ENCODE results near the gene CENPH. TPM values are rescaled to one million over a fixed set of nuclear protein-coding genes. Genes with fewer than 3 reads are reported as not detected.
"Not testable (repeated sequence)": the region's sequence is repeated elsewhere in the genome, so short reads cannot be mapped to it uniquely, and the experiment has no call there.

Gene CENPH
- total RNA-seq, 1 donor from 2014 or later, result 32.3 TPM

GRCh38 chr5:69217151-69217511 is 27.7 kb downstream of the CENPH start:
- intact Hi-C loops (cut with micrococcal nuclease), result loop anchor here (1.0 to 5.0 kb wide), 3 partner anchors 50 to 1000 kb away; partner anchors contain the start of genes CCNB1 and PIK3R1
- no peak for DNase-seq (ENCODE audit: low spot score)
- H3K36me3 Mint-ChIP-seq (ENCODE audit: low read depth), result peaks cover 11% of the 10 kb centered on the region
- peak overlapping the region; percentile 98 for H3K4me3 Mint-ChIP-seq
- peaks cover 15% of the 10 kb centered on the region for H3K4me1 Mint-ChIP-seq (ENCODE audit: low read depth)
- peak overlapping the region; percentile 95 for H3K27ac Mint-ChIP-seq
- no peaks in the 10 kb centered on the region for H3K9me3 Mint-ChIP-seq
- no peaks in the 10 kb centered on the region for H3K27me3 Mint-ChIP-seq (ENCODE audit: insufficient read depth)

DNA sequence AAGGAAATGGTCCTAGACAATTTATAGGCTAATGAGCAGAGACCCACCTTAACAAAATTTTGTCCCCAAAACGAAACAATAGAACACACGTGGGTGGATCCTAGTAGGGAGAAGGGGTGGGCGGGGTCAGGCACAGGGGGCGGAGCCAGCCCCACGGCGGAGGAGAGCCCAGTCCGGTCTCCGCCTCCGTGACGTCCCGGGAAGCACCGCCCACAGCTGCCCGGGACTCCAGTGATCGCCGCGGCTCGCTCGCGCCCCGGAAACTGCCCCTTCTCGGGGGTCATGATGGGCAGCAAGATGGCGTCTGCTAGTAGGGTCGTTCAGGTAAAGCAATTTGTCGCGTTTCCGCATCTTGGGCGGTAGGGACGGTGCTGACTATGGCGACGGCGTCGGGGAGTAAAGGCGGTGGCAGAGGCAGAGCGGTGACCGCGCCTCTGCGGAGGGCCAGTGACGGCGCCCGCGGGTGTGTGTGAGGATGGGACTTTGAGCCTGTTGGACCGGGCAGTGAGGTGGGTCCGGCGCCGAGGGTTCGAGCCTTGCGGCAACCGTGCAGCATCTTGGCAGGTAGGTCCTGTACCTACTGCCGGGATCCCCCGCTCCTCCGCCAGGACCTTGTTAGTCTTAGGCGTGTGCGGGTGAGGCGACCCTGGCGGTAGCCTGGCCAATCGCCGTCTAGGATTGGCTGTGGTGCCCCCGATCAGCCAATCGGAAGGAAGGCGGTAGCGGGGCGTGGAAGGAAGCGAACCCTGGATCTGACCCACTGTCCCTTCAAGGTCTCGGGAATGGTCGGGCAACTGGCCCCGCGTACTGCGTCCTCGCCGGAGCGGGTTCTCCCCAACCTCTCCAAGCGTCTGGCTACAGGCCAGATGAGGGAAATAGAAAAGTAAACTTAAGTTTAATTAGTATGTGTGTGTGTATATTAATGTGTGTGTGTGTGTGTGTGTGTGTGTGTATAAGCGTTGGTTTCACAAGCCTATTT is 28.5 kb downstream of the CENPH start:
- Mint-ChIP-seq H3K27me3 (ENCODE audit: insufficient read depth) (no peaks in the 10 kb centered on the region), H3K27ac (peak overlapping the region; percentile 95), H3K9me3 (no peaks in the 10 kb centered on the region), H3K4me3 (peak overlapping the region; percentile 98), H3K4me1 (ENCODE audit: low read depth) (peaks cover 15% of the 10 kb centered on the region), H3K36me3 (ENCODE audit: low read depth) (peaks cover 12% of the 10 kb centered on the region)
- peak; percentile 90 for DNase-seq (ENCODE audit: low spot score)
- intact Hi-C loops (cut with micrococcal nuclease), result loop anchor here (1.0 to 5.0 kb wide), 7 partner anchors 16 to 1001 kb away; partner anchors contain the start of genes AK6, CCDC125, CCNB1 and CDK7

- intact Hi-C loops (cut with micrococcal nuclease), result loop anchor here (5.0 kb wide), 1 partner anchor 1003 kb away; the partner anchor contains the start of gene PIK3R1
- no peaks in the 10 kb centered on the region for H3K27me3 Mint-ChIP-seq (ENCODE audit: insufficient read depth)
- peak overlapping the region; percentile 33 for H3K4me3 Mint-ChIP-seq
- no peak overlapping the region for H3K27ac Mint-ChIP-seq
- H3K9me3 Mint-ChIP-seq, result no peaks in the 10 kb centered on the region
- DNase-seq (ENCODE audit: low spot score), result no peak
- peaks cover 10% of the 10 kb centered on the region for H3K36me3 Mint-ChIP-seq (ENCODE audit: low read depth)
- H3K4me1 Mint-ChIP-seq (ENCODE audit: low read depth), result peaks cover 15% of the 10 kb centered on the region
Measured at GRCh38 chr5:69219939-69220338, 30.6 kb downstream of the CENPH start.

DNA sequence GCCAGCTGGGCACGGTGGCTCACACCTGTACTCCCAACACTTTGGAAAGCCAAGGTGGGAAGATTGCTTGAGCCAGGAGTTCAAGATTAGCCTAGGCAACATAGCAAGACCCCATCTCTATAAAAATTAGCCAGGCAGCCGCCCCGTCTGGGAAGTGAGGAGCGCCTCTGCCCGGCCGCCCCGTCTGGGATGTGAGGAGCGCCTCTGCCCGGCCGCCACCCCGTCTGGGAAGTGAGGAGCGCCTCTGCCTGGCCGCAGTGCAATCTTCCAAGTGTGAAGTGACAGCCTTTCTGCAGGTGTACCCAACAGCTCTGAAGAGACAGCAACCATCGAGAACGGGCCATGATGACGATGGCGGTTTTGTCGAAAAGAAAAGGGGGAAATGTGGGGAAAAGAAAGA is 31.0 kb downstream of the CENPH start:
- DNase-seq (ENCODE audit: low spot score); intact Hi-C loops (cut with micrococcal nuclease); H3K27me3 Mint-ChIP-seq (ENCODE audit: insufficient read depth); H3K36me3 Mint-ChIP-seq (ENCODE audit: low read depth); H3K27ac Mint-ChIP-seq; H3K9me3 Mint-ChIP-seq: not testable (repeated sequence)
- Mint-ChIP-seq H3K4me3 (peak overlapping the region; percentile 33), H3K4me1 (ENCODE audit: low read depth) (peaks cover 15% of the 10 kb centered on the region)

GRCh38 chr5:69220833-69221232 is 31.4 kb downstream of the CENPH start:
- DNase-seq (ENCODE audit: low spot score); H3K4me3 Mint-ChIP-seq; intact Hi-C loops (cut with micrococcal nuclease); H3K27me3 Mint-ChIP-seq (ENCODE audit: insufficient read depth); H3K27ac Mint-ChIP-seq; H3K9me3 Mint-ChIP-seq; H3K36me3 Mint-ChIP-seq (ENCODE audit: low read depth): not testable (repeated sequence)
- peaks cover 15% of the 10 kb centered on the region for H3K4me1 Mint-ChIP-seq (ENCODE audit: low read depth)

- H3K4me3 Mint-ChIP-seq, result no peak overlapping the region
- DNase-seq (ENCODE audit: low spot score), result no peak
- H3K27me3 Mint-ChIP-seq (ENCODE audit: insufficient read depth), result no peaks in the 10 kb centered on the region
- H3K27ac Mint-ChIP-seq, result no peak overlapping the region
- peaks cover 18% of the 10 kb centered on the region for H3K36me3 Mint-ChIP-seq (ENCODE audit: low read depth)
- no peaks in the 10 kb centered on the region for H3K9me3 Mint-ChIP-seq
- H3K4me1 Mint-ChIP-seq (ENCODE audit: low read depth), result peaks cover under 1% of the 10 kb centered on the region
- intact Hi-C loops (cut with micrococcal nuclease), result no loop called here
Measured at GRCh38 chr5:69224520-69224919, 35.1 kb downstream of the CENPH start.

- H3K9me3 Mint-ChIP-seq, result no peaks in the 10 kb centered on the region
- intact Hi-C loops (cut with micrococcal nuclease), result no loop called here
- H3K4me3 Mint-ChIP-seq, result no peak overlapping the region
- DNase-seq (ENCODE audit: low spot score), result no peak
- H3K27ac Mint-ChIP-seq, result no peak overlapping the region
- no peaks in the 10 kb centered on the region for H3K4me1 Mint-ChIP-seq (ENCODE audit: low read depth)
- peaks cover 16% of the 10 kb centered on the region for H3K36me3 Mint-ChIP-seq (ENCODE audit: low read depth)
- no peaks in the 10 kb centered on the region for H3K27me3 Mint-ChIP-seq (ENCODE audit: insufficient read depth)
Measured at GRCh38 chr5:69225860-69226259, 36.5 kb downstream of the CENPH start.

- Mint-ChIP-seq H3K4me3 (no peak overlapping the region), H3K9me3 (no peaks in the 10 kb centered on the region), H3K36me3 (ENCODE audit: low read depth) (peaks cover 16% of the 10 kb centered on the region), H3K4me1 (ENCODE audit: low read depth) (peaks cover 11% of the 10 kb centered on the region), H3K27me3 (ENCODE audit: insufficient read depth) (no peaks in the 10 kb centered on the region), H3K27ac (no peak overlapping the region)
- DNase-seq (ENCODE audit: low spot score), result no peak
- intact Hi-C loops (cut with micrococcal nuclease), result no loop called here
Measured at GRCh38 chr5:69230181-69230580, 40.8 kb downstream of the CENPH start.

DNA sequence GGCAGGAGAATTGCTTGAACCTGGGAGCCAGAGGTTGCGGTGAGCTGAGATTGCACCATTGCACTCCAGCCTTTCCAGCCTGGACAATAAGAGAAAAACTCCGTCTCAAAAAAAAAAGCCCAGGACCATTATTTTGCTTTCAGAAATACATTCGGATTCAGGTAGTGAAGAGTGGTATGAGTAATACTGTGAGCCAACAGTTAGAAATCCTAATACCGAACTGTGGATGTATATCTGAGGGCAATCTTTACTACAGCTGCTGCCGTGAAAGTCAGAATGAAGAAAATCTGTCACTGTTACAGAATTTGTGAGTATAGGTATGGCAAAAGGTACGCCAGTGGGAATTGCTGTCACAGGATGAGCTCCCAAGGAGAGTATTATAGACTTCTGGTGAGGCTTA is 41.9 kb downstream of the CENPH start:
- intact Hi-C loops (cut with micrococcal nuclease), result no loop called here
- H3K4me1 Mint-ChIP-seq (ENCODE audit: low read depth), result peaks cover 20% of the 10 kb centered on the region
- DNase-seq (ENCODE audit: low spot score), result no peak

GRCh38 chr5:69231851-69232250 is 42.5 kb downstream of the CENPH start:
- peaks cover 14% of the 10 kb centered on the region for H3K36me3 Mint-ChIP-seq (ENCODE audit: low read depth)
- intact Hi-C loops (cut with micrococcal nuclease), result no loop called here

More for the DNA sequence above, 41.9 kb downstream of the CENPH start:
- Mint-ChIP-seq H3K27me3 (ENCODE audit: insufficient read depth) (no peaks in the 10 kb centered on the region), H3K27ac (no peak overlapping the region), H3K9me3 (no peaks in the 10 kb centered on the region), H3K4me3 (no peak overlapping the region), H3K36me3 (ENCODE audit: low read depth) (peaks cover 13% of the 10 kb centered on the region)

GRCh38 chr5:69234457-69235268 is 45.3 kb downstream of the CENPH start, which contains the start of gene CDK7:
Gene CDK7, plus strand, starts transcription at chr5:69234886. Its CDS starts 90 bp downstream, at chr5:69234976.
- intact Hi-C loops (cut with micrococcal nuclease), result loop anchor here (1.0 kb wide), 7 partner anchors 16 to 210 kb away; partner anchors contain the start of genes AK6, CCDC125, CCNB1 and CENPH
- Mint-ChIP-seq H3K4me1 (ENCODE audit: low read depth) (peaks cover 43% of the 10 kb centered on the region), H3K9me3 (no peaks in the 10 kb centered on the region), H3K27me3 (ENCODE audit: insufficient read depth) (no peaks in the 10 kb centered on the region), H3K36me3 (ENCODE audit: low read depth) (peaks cover 23% of the 10 kb centered on the region), H3K4me3 (peak within 1 kb of the TSS; percentile 97), H3K27ac (peak within 1 kb of the TSS; percentile 84)
- DNase-seq (ENCODE audit: low spot score), result peak; percentile 92

More at GRCh38 chr5:69231851-69232250, 42.5 kb downstream of the CENPH start:
- DNase-seq (ENCODE audit: low spot score), result no peak
- Mint-ChIP-seq H3K27me3 (ENCODE audit: insufficient read depth) (no peaks in the 10 kb centered on the region), H3K27ac (no peak overlapping the region), H3K4me1 (ENCODE audit: low read depth) (peaks cover 21% of the 10 kb centered on the region), H3K9me3 (no peaks in the 10 kb centered on the region), H3K4me3 (no peak overlapping the region)

- H3K36me3 Mint-ChIP-seq (ENCODE audit: low read depth), result peaks cover 32% of the 10 kb centered on the region
- intact Hi-C loops (cut with micrococcal nuclease); H3K27me3 Mint-ChIP-seq (ENCODE audit: insufficient read depth); H3K27ac Mint-ChIP-seq; H3K9me3 Mint-ChIP-seq; DNase-seq (ENCODE audit: low spot score): not testable (repeated sequence)
- H3K4me1 Mint-ChIP-seq (ENCODE audit: low read depth), result peaks cover 43% of the 10 kb centered on the region
- peak overlapping the region; percentile 63 for H3K4me3 Mint-ChIP-seq
Measured at GRCh38 chr5:69236733-69237132, 47.4 kb downstream of the CENPH start.
